Testis (tissue), 3 donors: ENCODE results near the gene PROB1. TPM values are rescaled to one million over a fixed set of nuclear protein-coding genes. Genes with fewer than 3 reads are reported as not detected.
A peak's percentile ranks its signal among the peaks of the same experiment; 100 is the strongest.

ENCODE experiments used
- DNase-seq: peaks from one replicate; pipeline ENCODE4 v3.0.0-alpha.2; 2019
- H3K27ac ChIP-seq, 2 donors: fragments of 200-600 bp; sonication (generic); one replicate each; pipeline ENCODE4 v1.5.1; 2019
- H3K27me3 ChIP-seq: fragments of 200-600 bp; sonication (generic); one replicate; pipeline ENCODE4 v1.5.1; 2019
- H3K36me3 ChIP-seq: fragments of 200-600 bp; sonication (generic); one replicate; pipeline ENCODE4 v1.5.1; 2017; ENCODE audit warnings: low read depth; ENCODE audit errors: missing control alignments
- H3K4me1 ChIP-seq: fragments of 200-600 bp; sonication (generic); one replicate; pipeline ENCODE4 v1.5.1; 2019
- H3K4me3 ChIP-seq, 2 donors: fragments of 200-600 bp; sonication (generic); one replicate each; pipeline ENCODE4 v1.5.1; 2017 to 2019
- H3K9me3 ChIP-seq: fragments of 200-600 bp; sonication (generic); one replicate; pipeline ENCODE4 v1.5.1; 2017
- CTCF ChIP-seq, 3 experiments: fragments of 450-650 bp in 2 of 3; fragments of 200-600 bp in 1 of 3; sonication (generic) in 1 of 3; IDR thresholded peaks; one replicate each; pipeline ENCODE4 v1.5.1; 2016 to 2019; ENCODE audit warnings: antibody characterized with exemption in 3 of 3, mild to moderate bottlenecking in 2 of 3, moderate library complexity in 1 of 3
- POLR2A ChIP-seq: fragments of 450-650 bp; IDR thresholded peaks from one replicate; pipeline ENCODE4 v1.6.1; 2017; ENCODE audit warnings: antibody characterized with exemption, mild to moderate bottlenecking, moderate library complexity
- WGBS, 2 donors: methylation state at CpG; one replicate each; pipeline ENCODE4 v1.1.5; 2018; 5-methylcytosine and 5-hydroxymethylcytosine counted together
- intact Hi-C: fragments of 100-400 bp; cut with DNase I; formaldehyde crosslinking; loops from one replicate; pipeline ENCODE4 v1.15.1; 2023; ENCODE audit warnings: low total_unique reads
- polyA plus RNA-seq: library from polyadenylated mRNA; stranded (reverse); fragments of 350-450 nt; fragmentation: Illumina TruSeq; extraction: RNeasy Lipid Tissue Mini Kit (QIAGEN cat#74804); gene quantifications from one replicate; pipeline ENCODE4 v1.2.3, GENCODE V29; 2014; ENCODE audit warnings: low read depth, low replicate concordance; ENCODE audit not compliant: insufficient read depth
- total RNA-seq, 2 donors: library from RNA; depleted of rRNA; stranded (reverse); fragments of >200 nt; gene quantifications; one replicate each; pipeline ENCODE4 v1.2.3, GENCODE V29; 2016

PROB1 gene
- total and polyA plus RNA-seq, 3 donors from 2014 or later = 1.5 to 3.6 (median 2.7) TPM

- intact Hi-C loops = no loop called here
- WGBS, 2 donors = 55 to 60% methylated on average over 26 to 47 of the region's 47 CpGs
- DNase-seq = no peak
- no peaks in the 10 kb centered on the region for H3K9me3 ChIP-seq
- TF ChIP-seq POLR2A (no peak), CTCF (IDR thresholded peaks at IDR 0.05) (no peak)
- H3K27me3 ChIP-seq = no peaks in the 10 kb centered on the region
- H3K4me3 ChIP-seq = peak overlapping the region in 1 of 2 donors; percentile 2
- H3K4me1 ChIP-seq = no peaks in the 10 kb centered on the region
- no peaks in the 10 kb centered on the region for H3K36me3 ChIP-seq
- no peak overlapping the region for H3K27ac ChIP-seq
Observed at GRCh38 chr5:139378101-139378825, 16.6 kb downstream of the PROB1 start.

GRCh38 chr5:139377226-139377625 is 17.7 kb downstream of the PROB1 start:
- no peaks in the 10 kb centered on the region for H3K36me3 ChIP-seq
- H3K9me3 ChIP-seq = no peaks in the 10 kb centered on the region
- H3K4me3 ChIP-seq = no peak overlapping the region
- no peak overlapping the region for H3K27ac ChIP-seq
- intact Hi-C loops = no loop called here
- DNase-seq = no peak
- H3K4me1 ChIP-seq = no peaks in the 10 kb centered on the region
- TF ChIP-seq CTCF (IDR thresholded peaks at IDR 0.05) (no peak), POLR2A (no peak)
- H3K27me3 ChIP-seq = no peaks in the 10 kb centered on the region
- WGBS, 2 donors = 89 to 93% methylated on average over 2 to 3 of the region's 3 CpGs

GRCh38 chr5:139376364-139376763 is 18.5 kb downstream of the PROB1 start:
- H3K9me3 ChIP-seq = no peaks in the 10 kb centered on the region
- intact Hi-C loops = no loop called here
- no peaks in the 10 kb centered on the region for H3K36me3 ChIP-seq
- H3K27me3 ChIP-seq = no peaks in the 10 kb centered on the region
- WGBS, 2 donors = 96 to 97% methylated on average over 7 of the region's 7 CpGs
- no peaks in the 10 kb centered on the region for H3K4me1 ChIP-seq
- DNase-seq = no peak
- no peak overlapping the region for H3K27ac ChIP-seq
- no peak for TF ChIP-seq POLR2A
- no peak for TF ChIP-seq CTCF (IDR thresholded peaks at IDR 0.05)
- no peak overlapping the region for H3K4me3 ChIP-seq

- intact Hi-C loops = no loop called here
- Histone ChIP-seq H3K4me3 (no peak overlapping the region), H3K36me3 (no peaks in the 10 kb centered on the region), H3K27ac (no peak overlapping the region), H3K4me1 (no peaks in the 10 kb centered on the region), H3K27me3 (no peaks in the 10 kb centered on the region), H3K9me3 (no peaks in the 10 kb centered on the region)
- WGBS, 2 donors = 90 to 94% methylated on average over 2 of the region's 2 CpGs
- TF ChIP-seq CTCF (IDR thresholded peaks at IDR 0.05) = no peak
- TF ChIP-seq POLR2A = no peak
- no peak for DNase-seq
Observed at GRCh38 chr5:139374909-139375308, 20.0 kb downstream of the PROB1 start.
